ENCODE measurements around the gene ABCC5. TPM values are rescaled to one million over a fixed set of nuclear protein-coding genes. Genes with fewer than 3 reads are reported as not detected.

The ABCC5 gene
- total RNA-seq, 1 donor from 2014 or later: 19.1 TPM

GRCh38 chr3:183968666-183969245, 48.9 kb downstream of the ABCC5 start:
- DNase-seq: no peak

GRCh38 chr3:183967693-183968092, 50.0 kb downstream of the ABCC5 start:
- DNase-seq: no peak

- DNase-seq: no peak
Measured at GRCh38 chr3:183966361-183966791, 51.3 kb downstream of the ABCC5 start.

- DNase-seq: no peak
Measured at GRCh38 chr3:183962807-183963206, 54.9 kb downstream of the ABCC5 start.

GRCh38 chr3:183959214-183959613, 58.5 kb downstream of the ABCC5 start:
- DNase-seq: no peak

- DNase-seq: no peak
Measured at GRCh38 chr3:183958775-183959174, 58.9 kb downstream of the ABCC5 start.

GRCh38 chr3:183958226-183958625, 59.5 kb downstream of the ABCC5 start:
- DNase-seq: no peak

GRCh38 chr3:183954875-183955274, 62.8 kb downstream of the ABCC5 start:
- DNase-seq: no peak

- no peak for DNase-seq
Measured at GRCh38 chr3:183953471-183954070, 64.1 kb downstream of the ABCC5 start.

GRCh38 chr3:183951459-183951858, 66.2 kb downstream of the ABCC5 start:
- DNase-seq: no peak

- no peak for DNase-seq
Measured at GRCh38 chr3:183949690-183950089, 68.0 kb downstream of the ABCC5 start.

GRCh38 chr3:183946037-183946436, 71.6 kb downstream of the ABCC5 start:
- no peak for DNase-seq

GRCh38 chr3:183944775-183945174, 72.9 kb downstream of the ABCC5 start:
- no peak for DNase-seq

- no peak for DNase-seq
Measured at GRCh38 chr3:183943739-183944138, 73.9 kb downstream of the ABCC5 start.

GRCh38 chr3:183941216-183941615, 76.5 kb downstream of the ABCC5 start:
- peak; percentile 52 for DNase-seq

- no peak for DNase-seq
Measured at GRCh38 chr3:183937601-183938286, 79.9 kb downstream of the ABCC5 start.

GRCh38 chr3:183933160-183933559, 84.5 kb downstream of the ABCC5 start:
- no peak for DNase-seq

GRCh38 chr3:183931881-183932280, 85.8 kb downstream of the ABCC5 start:
- no peak for DNase-seq

- no peak for DNase-seq
Measured at GRCh38 chr3:183930086-183930485, 87.6 kb downstream of the ABCC5 start.

- DNase-seq: no peak
Measured at GRCh38 chr3:183927059-183927458, 90.6 kb downstream of the ABCC5 start.

- DNase-seq: peak; percentile 19
Measured at GRCh38 chr3:183924956-183925355, 92.7 kb downstream of the ABCC5 start.

GRCh38 chr3:183924543-183924942, 93.1 kb downstream of the ABCC5 start:
- no peak for DNase-seq

GRCh38 chr3:183922421-183922820, 95.3 kb downstream of the ABCC5 start:
- no peak for DNase-seq

- no peak for DNase-seq
Measured at GRCh38 chr3:183921096-183921495, 96.6 kb downstream of the ABCC5 start.
